HepG2 (cell line): ENCODE measurements around the gene CARMIL3. TPM values are rescaled to one million over a fixed set of nuclear protein-coding genes. Genes with fewer than 3 reads are reported as not detected.
A peak's percentile ranks its signal among the peaks of the same experiment; 100 is the strongest.

Source experiments
- LCORL ChIP-seq, 2 experiments: fragments of 450-650 bp in 1 of 2; sonication (generic) in 1 of 2; formaldehyde crosslinking in 1 of 2; IDR thresholded peaks; 2 replicates each; pipeline versions ENCODE4 v1.5.0 to v1.6.1; 2017 to 2020; ENCODE audit warnings: antibody characterized with exemption in 1 of 2, missing genetic modification reagents in 1 of 2
- POLR2A ChIP-seq, 2 experiments: IDR thresholded peaks; 2 replicates each; pipeline ENCODE4 v1.6.1; 2011; ENCODE audit warnings: low read depth in 2 of 2, low read length in 2 of 2, mild to moderate bottlenecking in 1 of 2, moderate library complexity in 1 of 2; ENCODE audit not compliant: insufficient read depth in 1 of 2
- TAF15 ChIP-seq: fragments of 200-400 bp; formaldehyde crosslinking; IDR thresholded peaks from one replicate; pipeline ENCODE4 v1.6.1; 2018; ENCODE audit warnings: mild to moderate bottlenecking, low read depth, low read length; ENCODE audit not compliant: poor library complexity, severe bottlenecking
- TCF7 ChIP-seq: sonication (generic); IDR thresholded peaks from 2 replicates; pipeline ENCODE4 v1.6.1; 2016; ENCODE audit warnings: antibody characterized with exemption, low read depth
- ZNF264 ChIP-seq: sonication (generic); formaldehyde crosslinking; IDR thresholded peaks from 2 replicates; pipeline ENCODE4 v1.4.0; 2020; ENCODE audit warnings: missing genetic modification reagents
- ZNF83 ChIP-seq: sonication (generic); formaldehyde crosslinking; IDR thresholded peaks from 2 replicates; pipeline ENCODE4 v1.4.0; 2020; ENCODE audit warnings: missing genetic modification reagents, mild to moderate bottlenecking, borderline replicate concordance
- ZNF879 ChIP-seq: sonication (generic); formaldehyde crosslinking; IDR thresholded peaks from 2 replicates; pipeline ENCODE4 v1.8.1; 2023; ENCODE audit warnings: missing genetic modification reagents
- polyA plus RNA-seq, 8 experiments: library from polyadenylated mRNA; depleted of rRNA in 3 of 8; stranded (reverse) in 7 of 8; unstranded in 1 of 8; fragments of >200 nt; fragmentation: Illumina TruSeq in 4 of 8; extraction: Trizol in 4 of 8; gene quantifications; 2 replicates each; pipeline versions ENCODE4 v1.2.1 to v1.2.3, GENCODE V29; 2011 to 2016; ENCODE audit warnings: low read depth in 4 of 8, missing spikeins in 1 of 8, mixed read lengths in 1 of 8; ENCODE audit not compliant: insufficient read depth in 1 of 8
- total RNA-seq, 5 experiments: library from RNA; depleted of rRNA; stranded (reverse); fragments of >200 nt; fragmentation: Illumina TruSeq; extraction: Trizol; gene quantifications; 2 replicates each; pipeline ENCODE4 v1.2.3, GENCODE V29; 2016; ENCODE audit warnings: low read depth in 1 of 5
- TF ChIP-seq, protein P1 (sequence below): sonication (generic); formaldehyde crosslinking; IDR thresholded peaks from 2 replicates; pipeline ENCODE4 v1.5.0; 2020; ENCODE audit warnings: mild to moderate bottlenecking, missing genetic modification reagents
- TF ChIP-seq, protein P2 (sequence below): IDR thresholded peaks from 2 replicates; pipeline ENCODE4 v1.6.1; 2016; ENCODE audit warnings: mild to moderate bottlenecking, missing biosample characterization, missing genetic modification reagents
- TF ChIP-seq, protein P3 (sequence below): IDR thresholded peaks from 2 replicates; pipeline ENCODE4 v1.4.0; 2020; ENCODE audit warnings: mild to moderate bottlenecking, missing genetic modification reagents
- TF ChIP-seq, protein P4 (sequence below): sonication (generic); formaldehyde crosslinking; IDR thresholded peaks from 2 replicates; pipeline ENCODE4 v1.5.1; 2020; ENCODE audit warnings: mild to moderate bottlenecking, missing genetic modification reagents, moderate library complexity
- TF ChIP-seq, protein P5 (sequence below): sonication (generic); formaldehyde crosslinking; IDR thresholded peaks from 2 replicates; pipeline ENCODE4 v1.8.0; 2022; ENCODE audit warnings: mild to moderate bottlenecking, missing genetic modification reagents
- TF ChIP-seq, protein P6 (sequence below): sonication (generic); formaldehyde crosslinking; IDR thresholded peaks from 2 replicates; pipeline ENCODE4 v1.5.0; 2020; ENCODE audit warnings: mild to moderate bottlenecking, missing genetic modification reagents, borderline replicate concordance

Gene CARMIL3
- total and polyA plus RNA-seq, 2 of the 13 experiments (the other 11 are each of a cell fraction or from before 2014, with no cell fraction given): 0.27 to 0.55 TPM

DNA sequence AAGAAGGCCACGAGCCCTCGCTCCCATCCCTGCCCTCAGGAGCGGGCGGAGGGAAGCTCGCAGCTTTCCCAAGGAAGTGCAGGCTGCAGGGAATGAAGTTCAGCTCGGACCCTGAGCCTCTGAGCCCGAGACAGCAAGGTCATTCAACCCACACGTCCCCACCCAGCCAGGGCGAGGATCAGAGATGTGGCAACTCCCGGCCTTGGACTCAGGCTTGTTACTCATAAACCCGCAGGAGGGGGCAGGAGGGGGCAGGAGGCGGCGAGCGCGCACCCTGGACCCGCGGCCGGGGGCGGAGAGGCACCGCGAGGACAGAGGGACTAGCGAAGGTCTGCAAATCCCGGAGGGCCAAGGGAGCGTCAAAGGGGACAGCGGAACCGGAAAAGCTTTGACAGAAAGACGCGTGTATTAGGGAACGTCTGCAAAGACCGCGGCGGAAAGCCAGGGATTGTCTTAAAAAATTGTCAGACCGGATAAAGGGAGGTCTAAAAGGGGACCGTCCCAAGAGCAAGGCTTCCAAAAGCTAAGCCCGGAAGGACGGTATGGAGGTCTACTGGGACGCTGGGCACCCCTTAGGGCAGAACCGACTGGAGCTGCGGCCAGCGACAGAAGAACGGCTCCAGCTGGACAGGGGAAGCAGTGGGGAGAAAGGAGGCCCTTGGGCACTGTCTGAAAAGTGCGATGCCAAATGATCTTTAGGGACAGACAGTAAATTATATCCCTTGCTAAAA lies 62.2 kb downstream of the CARMIL3 start (continued):
- TF ChIP-seq, protein P1, sequence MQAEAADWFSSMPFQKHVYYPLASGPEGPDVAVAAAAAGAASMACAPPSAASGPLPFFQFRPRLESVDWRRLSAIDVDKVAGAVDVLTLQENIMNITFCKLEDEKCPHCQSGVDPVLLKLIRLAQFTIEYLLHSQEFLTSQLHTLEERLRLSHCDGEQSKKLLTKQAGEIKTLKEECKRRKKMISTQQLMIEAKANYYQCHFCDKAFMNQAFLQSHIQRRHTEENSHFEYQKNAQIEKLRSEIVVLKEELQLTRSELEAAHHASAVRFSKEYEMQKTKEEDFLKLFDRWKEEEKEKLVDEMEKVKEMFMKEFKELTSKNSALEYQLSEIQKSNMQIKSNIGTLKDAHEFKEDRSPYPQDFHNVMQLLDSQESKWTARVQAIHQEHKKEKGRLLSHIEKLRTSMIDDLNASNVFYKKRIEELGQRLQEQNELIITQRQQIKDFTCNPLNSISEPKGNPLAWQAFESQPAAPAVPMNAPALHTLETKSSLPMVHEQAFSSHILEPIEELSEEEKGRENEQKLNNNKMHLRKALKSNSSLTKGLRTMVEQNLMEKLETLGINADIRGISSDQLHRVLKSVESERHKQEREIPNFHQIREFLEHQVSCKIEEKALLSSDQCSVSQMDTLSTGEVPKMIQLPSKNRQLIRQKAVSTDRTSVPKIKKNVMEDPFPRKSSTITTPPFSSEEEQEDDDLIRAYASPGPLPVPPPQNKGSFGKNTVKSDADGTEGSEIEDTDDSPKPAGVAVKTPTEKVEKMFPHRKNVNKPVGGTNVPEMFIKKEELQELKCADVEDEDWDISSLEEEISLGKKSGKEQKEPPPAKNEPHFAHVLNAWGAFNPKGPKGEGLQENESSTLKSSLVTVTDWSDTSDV (CRISPR knock-in tag): peak; percentile 82; the same call in 1 of the 2 replicates
- TF ChIP-seq TCF7 (peak; percentile 57; the same call in 1 of the 2 replicates), LCORL (IDR thresholded peaks at IDR 0.05) (0 out of 2 replicates have a peak, but pooled peaks have one; percentile 25), LCORL (CRISPR knock-in tag; IDR thresholded peaks at IDR 0.05) (peak; percentile 99), ZNF264 (CRISPR knock-in tag) (peak; percentile 97), ZNF83 (CRISPR knock-in tag) (no peak; the same call in none of the 2 replicates), TAF15 (peak; percentile 100), ZNF879 (CRISPR knock-in tag) (peak; percentile 96; the same call in 1 of the 2 replicates), POLR2A (IDR thresholded peaks at IDR 0.05; ENCODE audit: insufficient read depth in 1 of 2, low read depth in 2 of 2, low read length in 2 of 2) (peak in 1 of 2 experiments; percentile 83; a peak in 2 of 4 replicates)
- TF ChIP-seq, protein P2, sequence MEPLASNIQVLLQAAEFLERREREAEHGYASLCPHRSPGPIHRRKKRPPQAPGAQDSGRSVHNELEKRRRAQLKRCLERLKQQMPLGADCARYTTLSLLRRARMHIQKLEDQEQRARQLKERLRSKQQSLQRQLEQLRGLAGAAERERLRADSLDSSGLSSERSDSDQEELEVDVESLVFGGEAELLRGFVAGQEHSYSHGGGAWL (CRISPR knock-in tag): peak; percentile 96
- TF ChIP-seq, protein P3, sequence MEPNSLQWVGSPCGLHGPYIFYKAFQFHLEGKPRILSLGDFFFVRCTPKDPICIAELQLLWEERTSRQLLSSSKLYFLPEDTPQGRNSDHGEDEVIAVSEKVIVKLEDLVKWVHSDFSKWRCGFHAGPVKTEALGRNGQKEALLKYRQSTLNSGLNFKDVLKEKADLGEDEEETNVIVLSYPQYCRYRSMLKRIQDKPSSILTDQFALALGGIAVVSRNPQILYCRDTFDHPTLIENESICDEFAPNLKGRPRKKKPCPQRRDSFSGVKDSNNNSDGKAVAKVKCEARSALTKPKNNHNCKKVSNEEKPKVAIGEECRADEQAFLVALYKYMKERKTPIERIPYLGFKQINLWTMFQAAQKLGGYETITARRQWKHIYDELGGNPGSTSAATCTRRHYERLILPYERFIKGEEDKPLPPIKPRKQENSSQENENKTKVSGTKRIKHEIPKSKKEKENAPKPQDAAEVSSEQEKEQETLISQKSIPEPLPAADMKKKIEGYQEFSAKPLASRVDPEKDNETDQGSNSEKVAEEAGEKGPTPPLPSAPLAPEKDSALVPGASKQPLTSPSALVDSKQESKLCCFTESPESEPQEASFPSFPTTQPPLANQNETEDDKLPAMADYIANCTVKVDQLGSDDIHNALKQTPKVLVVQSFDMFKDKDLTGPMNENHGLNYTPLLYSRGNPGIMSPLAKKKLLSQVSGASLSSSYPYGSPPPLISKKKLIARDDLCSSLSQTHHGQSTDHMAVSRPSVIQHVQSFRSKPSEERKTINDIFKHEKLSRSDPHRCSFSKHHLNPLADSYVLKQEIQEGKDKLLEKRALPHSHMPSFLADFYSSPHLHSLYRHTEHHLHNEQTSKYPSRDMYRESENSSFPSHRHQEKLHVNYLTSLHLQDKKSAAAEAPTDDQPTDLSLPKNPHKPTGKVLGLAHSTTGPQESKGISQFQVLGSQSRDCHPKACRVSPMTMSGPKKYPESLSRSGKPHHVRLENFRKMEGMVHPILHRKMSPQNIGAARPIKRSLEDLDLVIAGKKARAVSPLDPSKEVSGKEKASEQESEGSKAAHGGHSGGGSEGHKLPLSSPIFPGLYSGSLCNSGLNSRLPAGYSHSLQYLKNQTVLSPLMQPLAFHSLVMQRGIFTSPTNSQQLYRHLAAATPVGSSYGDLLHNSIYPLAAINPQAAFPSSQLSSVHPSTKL (CRISPR knock-in tag): peak; percentile 99
- TF ChIP-seq, protein P4, sequence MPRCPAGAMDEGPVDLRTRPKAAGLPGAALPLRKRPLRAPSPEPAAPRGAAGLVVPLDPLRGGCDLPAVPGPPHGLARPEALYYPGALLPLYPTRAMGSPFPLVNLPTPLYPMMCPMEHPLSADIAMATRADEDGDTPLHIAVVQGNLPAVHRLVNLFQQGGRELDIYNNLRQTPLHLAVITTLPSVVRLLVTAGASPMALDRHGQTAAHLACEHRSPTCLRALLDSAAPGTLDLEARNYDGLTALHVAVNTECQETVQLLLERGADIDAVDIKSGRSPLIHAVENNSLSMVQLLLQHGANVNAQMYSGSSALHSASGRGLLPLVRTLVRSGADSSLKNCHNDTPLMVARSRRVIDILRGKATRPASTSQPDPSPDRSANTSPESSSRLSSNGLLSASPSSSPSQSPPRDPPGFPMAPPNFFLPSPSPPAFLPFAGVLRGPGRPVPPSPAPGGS: peak; percentile 63
- TF ChIP-seq, protein P5, sequence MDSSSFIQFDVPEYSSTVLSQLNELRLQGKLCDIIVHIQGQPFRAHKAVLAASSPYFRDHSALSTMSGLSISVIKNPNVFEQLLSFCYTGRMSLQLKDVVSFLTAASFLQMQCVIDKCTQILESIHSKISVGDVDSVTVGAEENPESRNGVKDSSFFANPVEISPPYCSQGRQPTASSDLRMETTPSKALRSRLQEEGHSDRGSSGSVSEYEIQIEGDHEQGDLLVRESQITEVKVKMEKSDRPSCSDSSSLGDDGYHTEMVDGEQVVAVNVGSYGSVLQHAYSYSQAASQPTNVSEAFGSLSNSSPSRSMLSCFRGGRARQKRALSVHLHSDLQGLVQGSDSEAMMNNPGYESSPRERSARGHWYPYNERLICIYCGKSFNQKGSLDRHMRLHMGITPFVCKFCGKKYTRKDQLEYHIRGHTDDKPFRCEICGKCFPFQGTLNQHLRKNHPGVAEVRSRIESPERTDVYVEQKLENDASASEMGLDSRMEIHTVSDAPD (CRISPR knock-in tag): peak; percentile 91; the same call in 1 of the 2 replicates
- TF ChIP-seq, protein P6, sequence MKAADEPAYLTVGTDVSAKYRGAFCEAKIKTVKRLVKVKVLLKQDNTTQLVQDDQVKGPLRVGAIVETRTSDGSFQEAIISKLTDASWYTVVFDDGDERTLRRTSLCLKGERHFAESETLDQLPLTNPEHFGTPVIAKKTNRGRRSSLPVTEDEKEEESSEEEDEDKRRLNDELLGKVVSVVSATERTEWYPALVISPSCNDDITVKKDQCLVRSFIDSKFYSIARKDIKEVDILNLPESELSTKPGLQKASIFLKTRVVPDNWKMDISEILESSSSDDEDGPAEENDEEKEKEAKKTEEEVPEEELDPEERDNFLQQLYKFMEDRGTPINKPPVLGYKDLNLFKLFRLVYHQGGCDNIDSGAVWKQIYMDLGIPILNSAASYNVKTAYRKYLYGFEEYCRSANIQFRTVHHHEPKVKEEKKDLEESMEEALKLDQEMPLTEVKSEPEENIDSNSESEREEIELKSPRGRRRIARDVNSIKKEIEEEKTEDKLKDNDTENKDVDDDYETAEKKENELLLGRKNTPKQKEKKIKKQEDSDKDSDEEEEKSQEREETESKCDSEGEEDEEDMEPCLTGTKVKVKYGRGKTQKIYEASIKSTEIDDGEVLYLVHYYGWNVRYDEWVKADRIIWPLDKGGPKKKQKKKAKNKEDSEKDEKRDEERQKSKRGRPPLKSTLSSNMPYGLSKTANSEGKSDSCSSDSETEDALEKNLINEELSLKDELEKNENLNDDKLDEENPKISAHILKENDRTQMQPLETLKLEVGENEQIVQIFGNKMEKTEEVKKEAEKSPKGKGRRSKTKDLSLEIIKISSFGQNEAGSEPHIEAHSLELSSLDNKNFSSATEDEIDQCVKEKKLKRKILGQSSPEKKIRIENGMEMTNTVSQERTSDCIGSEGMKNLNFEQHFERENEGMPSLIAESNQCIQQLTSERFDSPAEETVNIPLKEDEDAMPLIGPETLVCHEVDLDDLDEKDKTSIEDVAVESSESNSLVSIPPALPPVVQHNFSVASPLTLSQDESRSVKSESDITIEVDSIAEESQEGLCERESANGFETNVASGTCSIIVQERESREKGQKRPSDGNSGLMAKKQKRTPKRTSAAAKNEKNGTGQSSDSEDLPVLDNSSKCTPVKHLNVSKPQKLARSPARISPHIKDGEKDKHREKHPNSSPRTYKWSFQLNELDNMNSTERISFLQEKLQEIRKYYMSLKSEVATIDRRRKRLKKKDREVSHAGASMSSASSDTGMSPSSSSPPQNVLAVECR (CRISPR knock-in tag): peak; percentile 79
